PC-3 (cell line): ENCODE results near the gene STX8. TPM values are rescaled to one million over a fixed set of nuclear protein-coding genes. Genes with fewer than 3 reads are reported as not detected.

Source experiments
- ATAC-seq: fragments of 200-7000 bp; cut with Tn5 transposase; 2 replicates; pipeline ENCODE4 v1.9.1; 2020; ENCODE audit warnings: mild to moderate bottlenecking, moderate library complexity
- BruUV-seq: library from RNA; stranded (reverse); fragments of 400-500 nt; replicated peaks from 2 replicates; lab custom pipeline; 2021; lab: Mats Ljungman, UMichigan
- CTCF ChIA-PET: fragments of 300-600 bp; sonication (Branson Sonifier 250); formaldehyde crosslinking; loops from one replicate; lab custom pipeline; 2022; ENCODE audit warnings: antibody characterized with exemption; lab: Charles Lee
- POLR2A ChIA-PET: fragments of 300-600 bp; sonication (Branson Sonifier 250); formaldehyde crosslinking; loops from one replicate; lab custom pipeline; 2022; ENCODE audit warnings: antibody characterized with exemption; ENCODE audit not compliant: unreplicated experiment; lab: Charles Lee
- DNase-seq: peaks from one replicate; pipeline ENCODE4 v3.0.0-alpha.2; 2015
- H2AFZ ChIP-seq: fragments of 300-600 bp; sonication (generic); 2 replicates; pipeline ENCODE4 v1.6.0; 2016; ENCODE audit warnings: antibody characterized with exemption, low read length
- H3F3A ChIP-seq: fragments of 300-600 bp; sonication (generic); one replicate; pipeline ENCODE4 v1.6.0; 2017; ENCODE audit warnings: antibody characterized with exemption, low read length, control low read depth, mild to moderate bottlenecking; ENCODE audit not compliant: unreplicated experiment
- H3K27ac ChIP-seq: fragments of 300-600 bp; sonication (generic); 2 replicates; pipeline ENCODE4 v1.5.1; 2016; ENCODE audit warnings: mild to moderate bottlenecking, low read length
- H3K27me3 ChIP-seq: fragments of 300-600 bp; sonication (generic); 2 replicates; pipeline ENCODE4 v1.6.1; 2016; ENCODE audit warnings: low read length, mixed read lengths
- H3K36me3 ChIP-seq: fragments of 300-600 bp; sonication (generic); 2 replicates; pipeline ENCODE4 v1.6.1; 2016; ENCODE audit warnings: low read depth, mixed run types, low read length, mixed read lengths
- H3K4me1 ChIP-seq: fragments of 300-600 bp; sonication (generic); 2 replicates; pipeline ENCODE4 v1.5.1; 2016; ENCODE audit warnings: low read length; ENCODE audit not compliant: insufficient read depth
- H3K4me2 ChIP-seq: fragments of 300-600 bp; sonication (generic); 2 replicates; pipeline ENCODE4 v1.6.0; 2016; ENCODE audit warnings: low read length
- H3K4me3 ChIP-seq: fragments of 300-600 bp; sonication (generic); 2 replicates; pipeline ENCODE4 v1.5.1; 2016; ENCODE audit warnings: mild to moderate bottlenecking, low read length, mixed read lengths
- H3K79me2 ChIP-seq: fragments of 300-600 bp; sonication (generic); 2 replicates; pipeline ENCODE4 v1.6.1; 2017; ENCODE audit warnings: low read length, mixed read lengths
- H3K9ac ChIP-seq: fragments of 300-600 bp; sonication (generic); 2 replicates; pipeline ENCODE4 v1.6.0; 2016; ENCODE audit warnings: mild to moderate bottlenecking, low read length
- H3K9me2 ChIP-seq: fragments of 300-600 bp; sonication (generic); replicated peaks from 2 replicates; pipeline ENCODE4 v1.6.1; 2016; ENCODE audit warnings: mixed run types, low read length, mixed read lengths
- H3K9me3 ChIP-seq: fragments of 300-600 bp; sonication (generic); 2 replicates; pipeline ENCODE4 v1.6.1; 2016; ENCODE audit warnings: low read length, mixed read lengths
- H4K20me1 ChIP-seq: fragments of 300-600 bp; sonication (generic); 2 replicates; pipeline ENCODE4 v1.6.1; 2016; ENCODE audit warnings: low read length, mixed read lengths
- CTCF ChIP-seq: fragments of 300-600 bp; sonication (generic); conservative IDR thresholded peaks from 2 replicates; pipeline ENCODE4 v1.5.1; 2017; ENCODE audit warnings: antibody characterized with exemption, low read depth, mild to moderate bottlenecking, low read length
- EZH2 ChIP-seq: fragments of 300-600 bp; sonication (generic); IDR thresholded peaks from one replicate; pipeline ENCODE4 v1.6.1; 2017; ENCODE audit warnings: antibody characterized with exemption, mild to moderate bottlenecking, low read length; ENCODE audit not compliant: unreplicated experiment
- EZH2phosphoT487 ChIP-seq: fragments of 300-600 bp; sonication (generic); IDR thresholded peaks from 2 replicates; pipeline ENCODE4 v1.6.1; 2018; ENCODE audit warnings: mild to moderate bottlenecking, antibody characterized with exemption, low read length, borderline replicate concordance
- intact Hi-C: fragments of 100-400 bp; cut with micrococcal nuclease; formaldehyde crosslinking; loops from 2 replicates; pipeline ENCODE4 v1.9.0; 2023
- total RNA-seq: library from RNA; depleted of rRNA; stranded (reverse); fragments of >200 nt; gene quantifications from 2 replicates; pipeline ENCODE4 v1.2.3, GENCODE V29; 2014

STX8 gene
- total RNA-seq, 1 experiment from 2014 or later, result 57.4 TPM

GRCh38 chr17:9533441-9533840 is 42.2 kb downstream of the STX8 start:
- no TSS peak for BruUV-seq
- intact Hi-C loops, result no loop called here
- POLR2A ChIA-PET, result no interaction called here
- H3K79me2 ChIP-seq, result no peaks in the 10 kb centered on the region
- no peaks in the 10 kb centered on the region for H3K9me3 ChIP-seq
- H4K20me1 ChIP-seq, result no peaks in the 10 kb centered on the region
- H3K4me3 ChIP-seq, result no peak overlapping the region
- H3K36me3 ChIP-seq, result no peaks in the 10 kb centered on the region
- no peaks in the 10 kb centered on the region for H3K9me2 ChIP-seq
- H3K4me1 ChIP-seq, result no peaks in the 10 kb centered on the region
- no peak overlapping the region for H3K9ac ChIP-seq
- no peaks in the 10 kb centered on the region for H3F3A ChIP-seq
- no peaks in the 10 kb centered on the region for H3K27me3 ChIP-seq
- no peak overlapping the region for H3K27ac ChIP-seq
- H3K4me2 ChIP-seq, result no peak overlapping the region
- DNase-seq (no peak), ATAC-seq (no peak)
- TF ChIP-seq EZH2phosphoT487 (no peak), CTCF (no peak), EZH2 (no peak)
- no peak overlapping the region for H2AFZ ChIP-seq
- CTCF ChIA-PET, result no interaction called here

GRCh38 chr17:9532715-9533114 is 42.9 kb downstream of the STX8 start:
- BruUV-seq, result no TSS peak
- no peaks in the 10 kb centered on the region for H4K20me1 ChIP-seq
- H3K4me3 ChIP-seq, result no peak overlapping the region
- H3K79me2 ChIP-seq, result no peaks in the 10 kb centered on the region
- ATAC-seq (no peak), DNase-seq (no peak)
- ChIA-PET POLR2A (no interaction called here), CTCF (no interaction called here)
- H3K9me3 ChIP-seq, result no peaks in the 10 kb centered on the region
- no peaks in the 10 kb centered on the region for H3K27me3 ChIP-seq
- H3F3A ChIP-seq, result no peaks in the 10 kb centered on the region
- H2AFZ ChIP-seq, result no peak overlapping the region
- H3K9ac ChIP-seq, result no peak overlapping the region
- H3K4me1 ChIP-seq, result no peaks in the 10 kb centered on the region
- H3K9me2 ChIP-seq, result no peaks in the 10 kb centered on the region
- no peaks in the 10 kb centered on the region for H3K36me3 ChIP-seq
- intact Hi-C loops, result no loop called here
- no peak overlapping the region for H3K27ac ChIP-seq
- no peak for TF ChIP-seq CTCF
- no peak for TF ChIP-seq EZH2
- no peak for TF ChIP-seq EZH2phosphoT487
- no peak overlapping the region for H3K4me2 ChIP-seq

GRCh38 chr17:9531034-9531433 is 44.6 kb downstream of the STX8 start:
- intact Hi-C loops, result no loop called here
- H3K9me2 ChIP-seq, result no peaks in the 10 kb centered on the region
- H3K4me3 ChIP-seq, result no peak overlapping the region
- ChIA-PET POLR2A (no interaction called here), CTCF (no interaction called here)
- DNase-seq (no peak), ATAC-seq (no peak)
- H3K9me3 ChIP-seq, result no peaks in the 10 kb centered on the region
- H3K9ac ChIP-seq, result no peak overlapping the region
- H4K20me1 ChIP-seq, result no peaks in the 10 kb centered on the region
- no peaks in the 10 kb centered on the region for H3F3A ChIP-seq
- no peak overlapping the region for H3K27ac ChIP-seq
- H3K27me3 ChIP-seq, result no peaks in the 10 kb centered on the region
- no peaks in the 10 kb centered on the region for H3K36me3 ChIP-seq
- H3K4me2 ChIP-seq, result no peak overlapping the region
- H3K4me1 ChIP-seq, result no peaks in the 10 kb centered on the region
- H3K79me2 ChIP-seq, result no peaks in the 10 kb centered on the region
- no peak for TF ChIP-seq CTCF
- TF ChIP-seq EZH2phosphoT487, result no peak
- no peak for TF ChIP-seq EZH2
- no TSS peak for BruUV-seq
- H2AFZ ChIP-seq, result no peak overlapping the region
